ENCODE measurements around the gene IGF1R.

DNA sequence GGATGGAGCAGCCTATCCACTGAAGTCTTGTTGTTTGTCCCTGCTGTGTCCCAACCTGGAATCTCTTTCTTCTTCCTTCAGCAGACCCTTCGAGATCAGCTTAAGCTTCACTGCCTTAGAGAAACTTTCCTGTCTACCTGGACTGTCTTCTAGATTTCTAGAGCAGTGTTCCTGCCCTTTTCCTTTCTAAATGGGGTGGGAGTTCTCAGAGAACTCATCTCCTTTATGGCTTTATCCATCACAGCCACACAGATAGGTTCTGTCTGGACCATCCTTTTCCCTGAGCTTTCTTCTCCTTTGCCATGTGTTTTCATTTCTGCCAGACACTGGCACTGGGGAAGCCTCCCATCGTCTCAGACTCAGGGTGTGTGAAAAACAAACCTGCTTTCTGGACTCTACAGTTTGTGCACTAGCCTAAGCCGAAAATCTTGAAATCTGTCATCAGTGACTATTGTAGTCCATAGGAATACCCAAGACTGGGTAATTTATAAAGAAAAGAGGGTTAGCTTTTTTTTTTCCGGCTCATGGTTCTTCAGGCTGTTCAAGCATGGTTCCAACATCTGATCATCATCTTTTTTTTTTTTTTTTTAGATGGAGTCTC is 181.8 kb downstream of the IGF1R start:
- TF ChIP-seq, protein P1, sequence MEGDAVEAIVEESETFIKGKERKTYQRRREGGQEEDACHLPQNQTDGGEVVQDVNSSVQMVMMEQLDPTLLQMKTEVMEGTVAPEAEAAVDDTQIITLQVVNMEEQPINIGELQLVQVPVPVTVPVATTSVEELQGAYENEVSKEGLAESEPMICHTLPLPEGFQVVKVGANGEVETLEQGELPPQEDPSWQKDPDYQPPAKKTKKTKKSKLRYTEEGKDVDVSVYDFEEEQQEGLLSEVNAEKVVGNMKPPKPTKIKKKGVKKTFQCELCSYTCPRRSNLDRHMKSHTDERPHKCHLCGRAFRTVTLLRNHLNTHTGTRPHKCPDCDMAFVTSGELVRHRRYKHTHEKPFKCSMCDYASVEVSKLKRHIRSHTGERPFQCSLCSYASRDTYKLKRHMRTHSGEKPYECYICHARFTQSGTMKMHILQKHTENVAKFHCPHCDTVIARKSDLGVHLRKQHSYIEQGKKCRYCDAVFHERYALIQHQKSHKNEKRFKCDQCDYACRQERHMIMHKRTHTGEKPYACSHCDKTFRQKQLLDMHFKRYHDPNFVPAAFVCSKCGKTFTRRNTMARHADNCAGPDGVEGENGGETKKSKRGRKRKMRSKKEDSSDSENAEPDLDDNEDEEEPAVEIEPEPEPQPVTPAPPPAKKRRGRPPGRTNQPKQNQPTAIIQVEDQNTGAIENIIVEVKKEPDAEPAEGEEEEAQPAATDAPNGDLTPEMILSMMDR (IDR thresholded peaks at IDR 0.05; ENCODE audit: low read depth, low read length), result no peak
- no peak for TF ChIP-seq EZH2phosphoT487 (IDR thresholded peaks at IDR 0.05; ENCODE audit: low read depth)
